Brain microvascular endothelial cell (primary cell): ENCODE results near the gene PRR4.
A peak's percentile ranks its signal among the peaks of the same experiment; 100 is the strongest.

ENCODE experiments used
- DNase-seq: peaks from one replicate; pipeline ENCODE4 v3.0.0-alpha.2; 2020
- H3K27ac ChIP-seq: fragments of 250-450 bp; sonication (Bioruptor Pico); 2 replicates; pipeline ENCODE4 v1.5.1; 2020; ENCODE audit warnings: mild to moderate bottlenecking, moderate library complexity
- H3K27me3 ChIP-seq: fragments of 250-450 bp; sonication (Bioruptor Pico); replicated peaks from 2 replicates; pipeline ENCODE4 v1.5.1; 2020; ENCODE audit warnings: mild to moderate bottlenecking
- H3K36me3 ChIP-seq: fragments of 250-450 bp; sonication (Bioruptor Pico); replicated peaks from 2 replicates; pipeline ENCODE4 v1.5.1; 2020; ENCODE audit warnings: mild to moderate bottlenecking
- H3K4me3 ChIP-seq: 2 replicates; pipeline ENCODE4 v1.5.1; 2011; ENCODE audit warnings: low read depth, mild to moderate bottlenecking, control low read depth, low read length, moderate library complexity
- CTCF ChIP-seq: IDR thresholded peaks from 2 replicates; pipeline ENCODE4 v1.5.1; 2011; ENCODE audit warnings: low read depth, mild to moderate bottlenecking, moderate library complexity, low read length, control low read depth, inconsistent platforms; ENCODE audit errors: missing control alignments
- in situ Hi-C: cut with HindIII; loops from 2 replicates; pipeline ENCODE4 v1.10.0; 2017; ENCODE audit warnings: low sequenced_read_pairs, low pct_ligation_motif_present

Gene PRR4

DNA sequence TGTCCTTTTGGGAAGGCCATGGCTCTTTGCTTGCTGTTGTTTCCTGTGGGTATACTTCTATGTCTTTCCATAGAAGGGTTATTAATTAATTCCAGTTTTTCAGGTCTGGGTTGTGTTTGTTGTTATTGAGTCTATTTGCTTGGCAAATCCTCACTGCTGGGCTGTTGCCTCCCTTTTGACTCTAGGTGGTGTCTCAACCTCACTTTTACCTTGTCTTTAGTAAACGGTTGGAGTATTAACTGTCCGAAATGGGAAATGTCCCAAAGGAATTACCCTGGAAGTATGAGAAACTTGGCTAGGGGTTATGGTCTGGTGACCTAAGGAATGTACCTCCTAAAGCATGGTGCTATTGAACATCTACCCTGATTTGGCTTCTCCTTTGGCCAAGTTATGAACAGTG lies 18.1 kb upstream of the PRR4 start:
- H3K27me3 ChIP-seq: no peaks in the 10 kb centered on the region
- H3K36me3 ChIP-seq: no peaks in the 10 kb centered on the region
- H3K4me3 ChIP-seq: no peak overlapping the region
- H3K27ac ChIP-seq: no peak overlapping the region
- in situ Hi-C loops: no loop called here
- TF ChIP-seq CTCF: peak; percentile 10
- DNase-seq: no peak

GRCh38 chr12:10863512-10864218 lies 14.4 kb upstream of the PRR4 start:
- TF ChIP-seq CTCF: no peak
- Histone ChIP-seq H3K27me3 (no peaks in the 10 kb centered on the region), H3K36me3 (no peaks in the 10 kb centered on the region), H3K27ac (no peak overlapping the region), H3K4me3 (no peak overlapping the region)
- no peak for DNase-seq
- in situ Hi-C loops: no loop called here

DNA sequence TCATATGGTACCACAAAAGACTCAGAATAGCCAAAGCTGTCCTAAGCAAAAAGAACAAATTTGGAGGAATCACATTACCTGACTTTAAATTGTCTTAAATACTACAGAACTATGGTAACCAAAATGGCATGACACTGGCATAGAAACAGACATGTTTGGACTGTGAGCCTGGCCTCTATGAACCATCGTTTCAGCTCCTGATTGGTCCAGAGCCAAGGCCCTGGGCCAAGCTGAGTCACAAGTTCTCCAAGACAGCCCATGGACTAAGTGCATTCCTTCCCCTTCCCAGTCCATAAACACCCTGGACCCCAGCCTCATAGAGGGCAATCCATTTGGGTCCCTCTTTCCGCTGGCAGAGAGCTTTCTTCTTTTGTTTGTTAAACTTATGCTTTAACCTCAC lies 12.1 kb upstream of the PRR4 start:
- Histone ChIP-seq H3K36me3 (no peaks in the 10 kb centered on the region), H3K27ac (no peak overlapping the region), H3K4me3 (no peak overlapping the region), H3K27me3 (no peaks in the 10 kb centered on the region)
- in situ Hi-C loops: no loop called here
- no peak for TF ChIP-seq CTCF
- DNase-seq: peak; percentile 9

GRCh38 chr12:10855807-10856206 lies 6.5 kb upstream of the PRR4 start:
- in situ Hi-C loops: no loop called here
- Histone ChIP-seq H3K27ac (no peak overlapping the region), H3K4me3 (no peak overlapping the region), H3K36me3 (no peaks in the 10 kb centered on the region), H3K27me3 (no peaks in the 10 kb centered on the region)
- no peak for TF ChIP-seq CTCF
- DNase-seq: no peak

GRCh38 chr12:10853776-10854175 lies 4.5 kb upstream of the PRR4 start:
- no peaks in the 10 kb centered on the region for H3K36me3 ChIP-seq
- no peak overlapping the region for H3K4me3 ChIP-seq
- no peak overlapping the region for H3K27ac ChIP-seq
- in situ Hi-C loops: no loop called here
- no peak for TF ChIP-seq CTCF
- H3K27me3 ChIP-seq: no peaks in the 10 kb centered on the region
- DNase-seq: no peak
